GM20000 (cell line): ENCODE data around the gene MIR17HG.
A peak's percentile ranks its signal among the peaks of the same experiment; 100 is the strongest.
"Not testable (repeated sequence)": the region's sequence is repeated elsewhere in the genome, so short reads cannot be mapped to it uniquely, and the experiment has no call there.

Experiments
- DNase-seq: peaks from one replicate; pipeline ENCODE4 v3.0.0; 2012; ENCODE audit warnings: low spot score
- TF ChIP-seq, protein P1 (sequence below): IDR thresholded peaks from 2 replicates; pipeline ENCODE4 v1.5.1; 2012; ENCODE audit warnings: mild to moderate bottlenecking, control low read depth; ENCODE audit errors: extremely low read depth, missing control alignments

MIR17HG gene

DNA sequence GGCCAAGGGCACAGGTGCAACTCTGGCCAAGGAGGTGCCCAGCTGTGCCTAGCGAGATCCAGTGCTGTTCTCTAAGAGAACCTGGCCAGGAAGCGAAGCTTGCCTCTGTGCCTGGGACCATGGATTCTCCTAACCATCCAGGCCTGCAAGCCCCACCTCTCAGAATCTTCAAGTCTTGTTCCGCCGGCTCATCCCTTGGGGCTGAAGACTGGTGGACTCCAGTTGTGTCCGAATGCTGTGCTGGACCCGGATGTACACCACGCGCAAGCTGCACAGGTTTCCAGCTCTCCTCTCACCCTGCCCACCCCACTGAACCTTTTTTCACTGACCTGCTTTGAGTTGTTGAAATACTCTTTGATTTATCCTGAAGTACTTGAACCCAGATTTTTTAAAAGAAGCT is 27.5 kb upstream of the MIR17HG start:
- TF ChIP-seq, protein P1, sequence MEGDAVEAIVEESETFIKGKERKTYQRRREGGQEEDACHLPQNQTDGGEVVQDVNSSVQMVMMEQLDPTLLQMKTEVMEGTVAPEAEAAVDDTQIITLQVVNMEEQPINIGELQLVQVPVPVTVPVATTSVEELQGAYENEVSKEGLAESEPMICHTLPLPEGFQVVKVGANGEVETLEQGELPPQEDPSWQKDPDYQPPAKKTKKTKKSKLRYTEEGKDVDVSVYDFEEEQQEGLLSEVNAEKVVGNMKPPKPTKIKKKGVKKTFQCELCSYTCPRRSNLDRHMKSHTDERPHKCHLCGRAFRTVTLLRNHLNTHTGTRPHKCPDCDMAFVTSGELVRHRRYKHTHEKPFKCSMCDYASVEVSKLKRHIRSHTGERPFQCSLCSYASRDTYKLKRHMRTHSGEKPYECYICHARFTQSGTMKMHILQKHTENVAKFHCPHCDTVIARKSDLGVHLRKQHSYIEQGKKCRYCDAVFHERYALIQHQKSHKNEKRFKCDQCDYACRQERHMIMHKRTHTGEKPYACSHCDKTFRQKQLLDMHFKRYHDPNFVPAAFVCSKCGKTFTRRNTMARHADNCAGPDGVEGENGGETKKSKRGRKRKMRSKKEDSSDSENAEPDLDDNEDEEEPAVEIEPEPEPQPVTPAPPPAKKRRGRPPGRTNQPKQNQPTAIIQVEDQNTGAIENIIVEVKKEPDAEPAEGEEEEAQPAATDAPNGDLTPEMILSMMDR: no peak
- no peak for DNase-seq

DNA sequence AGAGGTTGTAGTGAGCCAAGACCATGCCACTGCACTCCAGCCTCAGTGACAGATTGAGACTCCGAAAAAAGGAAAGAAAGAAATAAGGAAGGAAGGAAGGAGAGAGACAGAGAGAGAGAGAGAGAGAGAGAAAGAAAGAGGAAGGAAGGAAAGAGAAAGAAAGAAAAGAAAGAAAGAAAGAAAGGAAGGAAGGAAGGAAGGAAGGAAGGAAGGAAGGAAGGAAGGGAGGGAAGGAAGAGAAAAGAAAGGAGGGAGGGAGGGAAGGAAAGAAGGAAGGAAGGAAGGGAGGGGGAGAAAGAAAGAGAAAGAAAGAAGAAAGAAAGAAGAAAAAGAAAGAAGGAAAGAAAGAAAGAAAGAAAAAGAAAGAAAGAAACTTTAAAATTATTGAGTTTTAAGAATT is 26.5 kb upstream of the MIR17HG start:
- DNase-seq: not testable (repeated sequence)

DNA sequence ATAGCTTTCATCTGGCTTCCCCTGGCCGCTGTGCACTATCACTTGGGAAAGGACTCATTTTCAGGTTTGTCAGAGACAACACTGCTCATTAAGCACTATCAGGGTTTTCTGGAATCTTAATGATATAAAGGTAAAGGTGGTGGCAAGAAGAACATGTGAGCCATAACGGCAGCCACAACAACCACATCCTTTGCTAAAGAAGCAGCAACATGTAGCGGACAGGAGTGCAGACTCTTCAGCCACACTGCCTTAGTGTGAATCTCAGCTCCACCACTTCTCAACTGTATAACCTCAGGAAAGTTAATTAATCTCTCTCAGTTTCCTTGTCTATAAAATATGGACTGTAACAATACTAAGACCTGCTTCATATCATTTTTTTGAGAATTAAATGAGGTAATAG is 24.1 kb upstream of the MIR17HG start:
- TF ChIP-seq, protein P1: no peak
- no peak for DNase-seq

DNA sequence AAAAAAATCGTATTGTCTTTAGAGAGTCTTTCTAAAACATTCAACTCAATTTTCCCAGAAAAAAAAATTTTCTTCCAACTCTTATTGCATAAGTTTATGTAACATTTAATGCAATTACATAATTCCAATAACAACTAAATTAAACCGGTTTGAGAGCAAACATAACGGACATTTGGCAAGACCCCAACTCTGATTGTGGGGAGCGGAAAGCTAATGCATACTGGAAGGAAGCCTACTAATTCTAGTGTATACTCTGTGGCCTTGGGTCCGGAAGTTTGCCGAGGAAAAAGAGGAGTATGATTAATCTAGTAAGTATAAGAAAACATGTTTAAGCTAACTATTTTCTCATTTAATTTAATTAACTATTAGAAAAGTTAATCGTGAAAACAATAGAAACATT is 21.3 kb upstream of the MIR17HG start:
- TF ChIP-seq, protein P1: no peak
- DNase-seq: no peak

DNA sequence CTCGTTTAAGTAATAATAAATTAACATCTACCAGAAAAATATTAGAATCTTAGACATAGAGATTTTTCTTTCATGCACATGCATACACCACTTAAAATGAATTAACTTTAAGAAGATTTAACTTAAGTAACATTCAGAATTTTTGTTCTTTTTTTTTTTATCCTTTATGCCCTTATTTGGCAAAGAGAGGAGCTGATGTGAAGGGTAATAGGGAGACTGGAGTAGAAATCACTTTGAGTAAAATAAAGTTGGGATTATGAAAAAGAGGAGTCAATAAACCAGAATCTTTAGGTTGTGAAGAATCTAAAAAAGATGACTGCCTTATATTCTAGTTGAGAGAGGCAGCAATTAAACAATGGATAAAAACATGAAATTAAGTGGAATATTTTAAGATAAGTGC is 18.8 kb upstream of the MIR17HG start:
- TF ChIP-seq, protein P1: no peak
- DNase-seq: no peak

DNA sequence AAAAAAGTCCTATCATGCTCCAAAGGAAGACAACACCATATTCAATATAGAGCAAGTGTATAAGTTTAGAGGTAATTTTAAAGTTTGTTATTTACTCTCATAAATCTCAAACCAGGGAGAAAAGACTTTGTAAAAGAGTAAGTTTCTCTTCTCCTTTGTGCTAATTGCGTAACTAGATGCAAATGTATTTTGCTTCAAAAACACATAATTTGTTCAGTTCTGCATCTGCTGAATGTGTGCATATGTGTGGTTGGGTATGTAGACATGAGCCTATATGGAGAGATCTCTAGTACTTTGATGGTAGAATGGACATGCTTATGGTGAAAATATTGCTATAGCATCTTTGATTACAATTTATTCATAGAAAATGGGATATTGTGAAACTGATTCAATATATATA is 17.8 kb upstream of the MIR17HG start:
- TF ChIP-seq, protein P1: no peak

DNA sequence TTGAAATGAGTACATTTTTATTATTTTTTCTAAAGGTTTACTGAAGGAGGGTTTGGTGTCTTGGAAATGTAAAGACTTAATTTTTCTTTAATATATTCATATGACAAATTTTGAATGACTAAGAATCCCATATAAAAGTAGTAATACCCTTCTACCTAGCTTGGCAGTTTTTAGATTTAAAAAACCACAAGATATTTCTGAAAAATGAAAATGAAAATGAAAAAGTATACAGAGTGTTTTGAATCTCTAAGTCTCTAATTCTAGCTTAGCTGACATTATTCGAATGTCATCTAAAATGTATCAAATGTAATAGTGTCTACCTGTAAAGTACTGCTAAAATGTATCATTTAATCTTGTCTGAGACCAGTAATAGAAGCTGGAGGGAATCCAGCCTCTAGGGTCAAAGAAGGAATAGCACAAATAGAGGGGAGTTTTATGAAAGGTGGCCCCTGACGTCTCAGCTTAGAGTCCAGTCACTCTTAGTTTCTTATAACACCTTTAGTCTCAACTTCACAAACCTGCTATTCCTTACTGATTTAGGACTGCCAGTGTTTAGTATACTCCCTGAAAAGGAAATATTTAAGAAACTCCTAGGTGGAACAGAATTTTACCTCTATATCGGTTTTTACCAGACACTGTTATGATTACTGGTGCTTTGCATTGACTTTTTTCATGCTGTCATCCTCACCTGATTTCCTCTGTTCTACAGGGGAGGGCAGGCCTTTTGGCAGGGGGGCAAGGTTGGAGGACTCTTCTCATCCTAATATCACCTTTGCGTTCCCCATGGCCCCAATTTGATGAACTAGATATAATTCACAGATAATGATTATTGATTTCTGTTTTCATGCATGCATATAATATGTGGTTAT is 16.2 kb upstream of the MIR17HG start:
- TF ChIP-seq, protein P1: no peak
- peak; percentile 28 for DNase-seq

More for the DNA sequence above, 17.8 kb upstream of the MIR17HG start:
- no peak for DNase-seq

DNA sequence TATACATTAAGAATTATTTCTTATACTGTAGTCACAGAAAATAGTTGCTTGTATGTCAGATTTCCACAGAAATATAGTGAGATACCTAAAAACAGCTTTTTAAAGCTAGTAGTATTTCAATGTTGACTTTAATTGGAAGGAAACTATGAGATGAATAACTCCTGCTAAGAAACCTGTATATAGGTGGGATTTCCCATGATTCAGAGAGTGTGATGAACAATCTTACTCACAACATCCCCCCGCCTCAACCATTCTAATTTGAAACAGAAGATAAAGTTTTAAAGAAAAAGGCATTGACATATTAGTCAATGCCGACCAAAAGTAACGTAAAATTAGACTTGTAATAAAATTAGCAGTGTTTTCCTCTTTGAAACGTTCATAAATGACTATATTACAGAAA is 1.4 kb upstream of the MIR17HG start:
- TF ChIP-seq, protein P1: no peak
- no peak for DNase-seq
